ENCODE data around the gene SPNS2.

The SPNS2 gene

GRCh38 chr17:4498461-4499397, at the start of gene SPNS2:
SPNS2 (plus strand) TSS chr17:4498881; CDS start chr17:4499048, 167 bp downstream.
- peak; percentile 73 for DNase-seq

- no peak for DNase-seq
These were observed 48.9 kb upstream of the SPNS2 start for GRCh38 chr17:4449736-4450135.

GRCh38 chr17:4450710-4451316, 47.9 kb upstream of the SPNS2 start:
- no peak for DNase-seq

- no peak for DNase-seq
These were observed 44.7 kb upstream of the SPNS2 start for GRCh38 chr17:4453812-4454591.

GRCh38 chr17:4460661-4461060, 38.0 kb upstream of the SPNS2 start:
- no peak for DNase-seq

GRCh38 chr17:4463818-4464476, 34.7 kb upstream of the SPNS2 start:
- no peak for DNase-seq

- no peak for DNase-seq
These were observed 32.9 kb upstream of the SPNS2 start for GRCh38 chr17:4465786-4466185.

- no peak for DNase-seq
These were observed 31.4 kb upstream of the SPNS2 start for GRCh38 chr17:4467287-4467686.

- DNase-seq = no peak
These were observed 29.1 kb upstream of the SPNS2 start for GRCh38 chr17:4469552-4469951.

GRCh38 chr17:4472286-4472685, 26.4 kb upstream of the SPNS2 start:
- DNase-seq = no peak

- DNase-seq = no peak
These were observed 24.6 kb upstream of the SPNS2 start for GRCh38 chr17:4474093-4474492.

- no peak for DNase-seq
These were observed 23.7 kb upstream of the SPNS2 start for GRCh38 chr17:4475001-4475400.

GRCh38 chr17:4475463-4475862, 23.2 kb upstream of the SPNS2 start:
- no peak for DNase-seq

GRCh38 chr17:4476017-4476416, 22.7 kb upstream of the SPNS2 start:
- DNase-seq = no peak

- DNase-seq = no peak
These were observed 22.1 kb upstream of the SPNS2 start for GRCh38 chr17:4476511-4477070.

GRCh38 chr17:4477255-4477791, 21.4 kb upstream of the SPNS2 start:
- DNase-seq = no peak

GRCh38 chr17:4478318-4478830, 20.3 kb upstream of the SPNS2 start:
- no peak for DNase-seq

GRCh38 chr17:4479340-4479981, 19.2 kb upstream of the SPNS2 start:
- DNase-seq = no peak

GRCh38 chr17:4479982-4480751, 18.5 kb upstream of the SPNS2 start:
- DNase-seq = no peak

All from CD4-positive, alpha-beta T cell treated with Interleukin-21 for 1 hour (primary cell).